Lung (tissue), 12 donors: ENCODE results near the gene COL16A1. TPM values are rescaled to one million over a fixed set of nuclear protein-coding genes. Genes with fewer than 3 reads are reported as not detected.

Experiments used
- ATAC-seq: fragments of 200-7000 bp; cut with Tn5 transposase; one replicate; pipeline ENCODE4 v1.9.1; 2020; ENCODE audit warnings: moderate number of reproducible peaks; ENCODE audit not compliant: insufficient read depth, low FRiP score
- DNase-seq, 3 donors: peaks; one replicate each; pipeline ENCODE4 v3.0.0-alpha.2; 2013 to 2017
- H3K27ac ChIP-seq, 2 donors: one replicate each; pipeline ENCODE4 v1.5.1; 2013; ENCODE audit warnings: mild to moderate bottlenecking in 2 of 2, moderate library complexity in 2 of 2, control low read depth in 1 of 2, inconsistent platforms in 1 of 2, low read depth in 1 of 2, low read length in 1 of 2
- H3K27me3 ChIP-seq, 3 donors: one replicate each; pipeline ENCODE4 v1.5.1; 2013; ENCODE audit warnings: low read length in 2 of 3; ENCODE audit not compliant: control insufficient read depth in 3 of 3, insufficient read depth in 3 of 3
- H3K36me3 ChIP-seq, 4 donors: one replicate each; pipeline ENCODE4 v1.5.1; 2013; ENCODE audit warnings: low read length in 4 of 4, mild to moderate bottlenecking in 1 of 4, moderate library complexity in 1 of 4; ENCODE audit not compliant: control insufficient read depth in 4 of 4, insufficient read depth in 4 of 4
- H3K4me1 ChIP-seq, 5 donors: one replicate each; pipeline ENCODE4 v1.5.1; 2013; ENCODE audit warnings: low read length in 5 of 5, mild to moderate bottlenecking in 2 of 5, moderate library complexity in 1 of 5; ENCODE audit not compliant: control insufficient read depth in 5 of 5, insufficient read depth in 5 of 5
- H3K4me3 ChIP-seq: one replicate; pipeline ENCODE4 v1.5.1; 2013; ENCODE audit warnings: mild to moderate bottlenecking, control low read depth, moderate library complexity
- H3K9ac ChIP-seq, 2 donors: one replicate each; pipeline ENCODE4 v1.5.1; 2013; ENCODE audit warnings: low read length in 2 of 2, control low read depth in 1 of 2; ENCODE audit not compliant: insufficient read depth in 1 of 2
- H3K9me3 ChIP-seq, 4 donors: one replicate each; pipeline ENCODE4 v1.5.1; 2013; ENCODE audit warnings: low read length in 3 of 4, mild to moderate bottlenecking in 1 of 4, moderate library complexity in 1 of 4; ENCODE audit not compliant: control insufficient read depth in 4 of 4, insufficient read depth in 3 of 4
- CTCF ChIP-seq: IDR thresholded peaks from 2 replicates; pipeline ENCODE4 v1.5.1; 2012; ENCODE audit warnings: mild to moderate bottlenecking; ENCODE audit errors: control extremely low read depth, extremely low read depth
- WGBS, 2 donors: extraction: QIAGEN DNeasy Blood & Tissue Kit; methylation state at CpG; one replicate each; pipeline ENCODE4 v1.1.7; 2013; 5-methylcytosine and 5-hydroxymethylcytosine counted together
- polyA plus RNA-seq, 2 donors: library from polyadenylated mRNA; stranded (reverse); fragments of 200-250 nt; gene quantifications; one replicate each; pipeline ENCODE4 v1.2.1, GENCODE V29; 2013
- total RNA-seq, 2 donors: library from RNA; depleted of rRNA in 1 of 2; stranded (reverse); fragments of >200 nt in 1 of 2; gene quantifications; one replicate each; pipeline ENCODE4 v1.2.1, GENCODE V29; 2014 to 2021
- donor health status: control.
- donor health status: control.
- donor health status: Bipolar disorder and iron deficiency.
- donor health status: healthy.
- donor health status: DM: yes; HTN: yes; CAD: no.

The COL16A1 gene
- total and polyA plus RNA-seq, 4 donors: 16.5 to 83.2 (median 43.3) TPM

DNA sequence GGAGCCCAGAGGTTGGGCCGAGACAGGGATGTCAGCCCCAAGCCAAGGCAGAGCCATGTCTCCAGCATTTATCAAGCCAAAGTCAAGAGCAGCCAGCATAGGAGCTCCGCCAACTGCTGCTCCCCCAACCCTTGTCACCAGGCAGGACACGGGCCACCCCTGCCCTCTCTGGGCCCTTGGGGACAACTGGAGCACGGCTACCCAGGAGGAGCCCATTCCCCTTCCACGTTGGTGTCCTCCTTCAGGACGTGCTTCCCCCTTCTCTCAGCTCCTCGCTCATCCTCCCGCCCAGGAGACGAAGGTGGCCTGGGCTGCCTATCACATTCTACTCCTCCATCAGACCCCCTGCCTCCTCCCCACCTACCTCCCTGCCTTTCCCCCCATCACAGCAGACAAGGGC, 39.3 kb downstream of the COL16A1 start:
- ATAC-seq (no peak), DNase-seq (no peak)
- no peaks in the 10 kb centered on the region for H3K9me3 ChIP-seq
- H3K27me3 ChIP-seq: no peaks in the 10 kb centered on the region
- 85 to 91% methylated on average over 9 of the region's 9 CpGs for WGBS, 2 donors
- peaks cover 0 to 14% (median 2%) of the 10 kb centered on the region in 5 donors for H3K4me1 ChIP-seq
- TF ChIP-seq CTCF: no peak
- no peak overlapping the region for H3K4me3 ChIP-seq
- H3K27ac ChIP-seq: no peak overlapping the region
- H3K36me3 ChIP-seq: peaks cover 0 to 16% (median 5%) of the 10 kb centered on the region in 4 donors
- H3K9ac ChIP-seq: no peak overlapping the region

DNA sequence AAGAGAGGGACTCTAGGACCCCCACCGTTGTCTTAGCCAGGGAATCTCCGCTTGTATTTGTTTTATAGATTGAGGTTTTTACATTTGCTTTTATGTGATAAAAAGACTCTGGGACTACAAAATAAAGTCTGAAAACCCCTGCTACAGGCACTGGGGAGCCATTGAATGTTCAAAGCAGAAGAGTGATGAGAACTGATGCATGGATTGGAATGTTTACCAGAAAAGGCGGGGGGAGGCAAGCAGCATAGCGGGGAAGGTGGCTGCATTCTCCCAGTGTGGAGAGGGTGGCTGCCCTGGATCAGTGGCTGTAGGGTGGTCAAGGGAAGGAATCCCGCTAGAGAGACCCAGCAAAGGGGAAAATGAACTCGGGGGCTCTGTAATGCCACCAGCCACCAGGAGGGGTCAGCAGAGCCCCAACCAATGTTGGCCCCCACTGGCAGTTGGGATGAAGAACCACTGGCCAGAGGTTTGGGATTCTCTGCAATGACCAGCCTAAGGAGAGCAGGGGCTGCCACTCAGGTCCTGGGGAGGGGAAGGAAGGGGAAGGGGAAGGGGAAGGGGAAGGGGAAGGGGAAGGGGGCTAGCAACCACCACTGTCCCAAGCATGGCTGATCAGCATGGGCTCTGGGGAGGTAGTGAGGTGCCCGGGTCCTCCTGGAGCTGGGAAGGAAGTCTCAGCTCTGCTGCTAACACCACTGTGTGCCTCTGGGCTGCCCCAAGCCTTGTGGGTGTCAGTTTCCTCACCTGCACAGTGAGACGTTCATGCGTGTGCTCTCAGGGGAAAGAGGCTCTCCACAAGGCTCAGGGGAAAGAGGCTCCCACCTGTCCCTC, 40.0 kb downstream of the COL16A1 start:
- peak; percentile 78 for TF ChIP-seq CTCF
- DNase-seq: peak; percentile 67 to 76 (median 74)

DNA sequence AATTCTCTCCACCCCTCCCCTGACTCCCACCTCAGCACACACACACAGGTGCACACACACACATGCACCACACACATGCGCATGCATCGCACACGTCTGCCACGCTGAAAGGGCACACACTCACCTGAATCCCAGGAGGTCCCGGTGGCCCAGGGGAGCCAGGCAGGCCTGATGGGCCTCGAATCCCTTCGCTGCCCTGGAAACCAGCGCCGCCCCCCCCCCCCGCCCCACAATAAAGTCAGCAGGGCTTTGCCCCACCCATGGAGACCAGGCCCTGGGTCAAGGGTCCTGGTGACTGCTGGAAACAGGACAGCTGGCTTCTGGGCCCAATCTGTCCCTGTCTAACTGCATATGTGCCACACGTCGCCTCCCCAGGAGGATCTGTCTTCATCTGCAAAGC, 41.4 kb downstream of the COL16A1 start:
- Histone ChIP-seq H3K9ac (no peak overlapping the region), H3K4me1 (peaks cover 0 to 14% (median 0%) of the 10 kb centered on the region in 5 donors), H3K36me3 (peaks cover 0 to 20% (median 4%) of the 10 kb centered on the region in 4 donors), H3K4me3 (no peak overlapping the region), H3K27ac (no peak overlapping the region), H3K27me3 (no peaks in the 10 kb centered on the region), H3K9me3 (no peaks in the 10 kb centered on the region)
- 91 to 98% methylated on average over 12 of the region's 12 CpGs for WGBS, 2 donors
- TF ChIP-seq CTCF: no peak
- DNase-seq (no peak), ATAC-seq (no peak)

More for the DNA sequence above, 40.0 kb downstream of the COL16A1 start:
- whole genome bisulfite sequencing, 2 donors: 42 to 44% methylated on average over 9 of the region's 9 CpGs
- Histone ChIP-seq H3K4me3 (no peak overlapping the region), H3K9me3 (no peaks in the 10 kb centered on the region), H3K27me3 (no peaks in the 10 kb centered on the region), H3K27ac (no peak overlapping the region), H3K9ac (no peak overlapping the region), H3K4me1 (peaks cover 0 to 14% (median 0%) of the 10 kb centered on the region in 5 donors), H3K36me3 (peaks cover 0 to 14% (median 4%) of the 10 kb centered on the region in 4 donors)
- peak; percentile 75 for ATAC-seq
